T-cell (primary cell): ENCODE measurements around the gene FBXW11. TPM values are rescaled to one million over a fixed set of nuclear protein-coding genes. Genes with fewer than 3 reads are reported as not detected.

ENCODE experiments used
- ATAC-seq, 4 experiments: fragments of 200-7000 bp in 3 of 4; fragments of 150-1000 bp in 1 of 4; cut with Tn5 transposase; replicated peaks in 1 of 4; 1 replicate in 3 of 4; 2 replicates in 1 of 4; pipeline ENCODE4 v1.10.0; 2021; ENCODE audit warnings: moderate library complexity in 3 of 4, mild to moderate bottlenecking in 2 of 4, moderate number of reproducible peaks in 1 of 4
- CTCF ChIA-PET, 2 donors: fragments of 300-600 bp; sonication (Branson Sonifier 250); formaldehyde crosslinking; loops; one replicate each; lab custom pipeline; 2022; ENCODE audit warnings: antibody characterized with exemption in 2 of 2; lab: Charles Lee
- POLR2A ChIA-PET, 2 donors: fragments of 300-600 bp; sonication (Branson Sonifier 250); formaldehyde crosslinking; loops; one replicate each; lab custom pipeline; 2022; ENCODE audit warnings: antibody characterized with exemption in 2 of 2; lab: Charles Lee
- DNase-seq, 35 experiments: peaks; one replicate each; pipeline versions ENCODE4 v3.0.0 to v3.0.0-alpha.2; 2013 to 2023
- H3K27ac ChIP-seq: one replicate; pipeline ENCODE4 v1.5.1; 2013; ENCODE audit warnings: low read length
- H3K27me3 ChIP-seq, 2 experiments: replicated peaks in 1 of 2; 1 replicate in 1 of 2; 2 replicates in 1 of 2; pipeline versions ENCODE4 v1.6.1 to v1.7.0; 2013; ENCODE audit warnings: low read length in 1 of 2, mixed read lengths in 1 of 2; ENCODE audit not compliant: control insufficient read depth in 2 of 2, insufficient read depth in 2 of 2; ENCODE audit errors: extremely low read depth in 1 of 2
- H3K36me3 ChIP-seq, 2 donors: 1 replicate in 1 of 2; 2 replicates in 1 of 2; pipeline versions ENCODE4 v1.6.1 to v1.7.0; 2013; ENCODE audit warnings: low read length in 1 of 2; ENCODE audit not compliant: control insufficient read depth in 2 of 2, insufficient read depth in 1 of 2; ENCODE audit errors: extremely low read depth in 1 of 2
- H3K4me1 ChIP-seq, 2 experiments: 1 replicate in 1 of 2; 2 replicates in 1 of 2; pipeline versions ENCODE4 v1.6.1 to v1.7.0; 2013; ENCODE audit warnings: low read length in 2 of 2, mixed read lengths in 1 of 2; ENCODE audit not compliant: insufficient read depth in 2 of 2, control insufficient read depth in 1 of 2; ENCODE audit errors: extremely low read depth in 1 of 2
- H3K4me3 ChIP-seq, 2 donors: 1 replicate in 1 of 2; 2 replicates in 1 of 2; pipeline versions ENCODE4 v1.5.1 to v1.7.0; 2013; ENCODE audit warnings: mild to moderate bottlenecking in 2 of 2, low read length in 1 of 2, moderate library complexity in 1 of 2; ENCODE audit not compliant: control insufficient read depth in 1 of 2; ENCODE audit errors: extremely low read depth in 1 of 2
- H3K9me3 ChIP-seq: 2 replicates; pipeline ENCODE4 v1.7.0; 2013
- H3K27ac Mint-ChIP-seq, 2 donors: one replicate each; pipeline ENCODE4 v1.8.0; 2020 to 2021; ENCODE audit warnings: mild to moderate bottlenecking in 2 of 2, mixed read lengths in 2 of 2
- H3K27me3 Mint-ChIP-seq, 2 donors: one replicate each; pipeline ENCODE4 v1.8.0; 2021 to 2022; ENCODE audit warnings: mixed read lengths in 2 of 2
- H3K36me3 Mint-ChIP-seq: one replicate; pipeline ENCODE4 v1.8.0; 2021; ENCODE audit warnings: mixed read lengths
- H3K4me1 Mint-ChIP-seq, 3 donors: one replicate each; pipeline ENCODE4 v1.8.0; 2020 to 2022; ENCODE audit warnings: mixed read lengths in 3 of 3, mild to moderate bottlenecking in 1 of 3
- H3K4me3 Mint-ChIP-seq, 3 donors: one replicate each; pipeline ENCODE4 v1.8.0; 2020 to 2022; ENCODE audit warnings: mild to moderate bottlenecking in 3 of 3, mixed read lengths in 3 of 3, moderate library complexity in 3 of 3
- H3K9me3 Mint-ChIP-seq, 3 donors: one replicate each; pipeline ENCODE4 v1.8.0; 2020 to 2022; ENCODE audit warnings: mixed read lengths in 3 of 3
- WGBS: methylation state at CpG from one replicate; pipeline ENCODE4 v1.1.5; 2013; ENCODE audit warnings: missing lambda C conversion rate; ENCODE audit not compliant: insufficient coverage; 5-methylcytosine and 5-hydroxymethylcytosine counted together
- total RNA-seq, 35 experiments: library from RNA in 6 of 35; stranded (reverse) in 6 of 35; fragments of 120-200 nt in 1 of 35; gene quantifications; one replicate each; pipeline versions ENCODE4 v1.2.1 to v1.2.4 and lab custom pipeline; 2013 to 2026

Gene FBXW11
- total RNA-seq, 5 donors from 2014 or later (not counting 1 experiment from before 2014, with no cell fraction given) = 33.4 to 36.6 (median 34.2) TPM

DNA sequence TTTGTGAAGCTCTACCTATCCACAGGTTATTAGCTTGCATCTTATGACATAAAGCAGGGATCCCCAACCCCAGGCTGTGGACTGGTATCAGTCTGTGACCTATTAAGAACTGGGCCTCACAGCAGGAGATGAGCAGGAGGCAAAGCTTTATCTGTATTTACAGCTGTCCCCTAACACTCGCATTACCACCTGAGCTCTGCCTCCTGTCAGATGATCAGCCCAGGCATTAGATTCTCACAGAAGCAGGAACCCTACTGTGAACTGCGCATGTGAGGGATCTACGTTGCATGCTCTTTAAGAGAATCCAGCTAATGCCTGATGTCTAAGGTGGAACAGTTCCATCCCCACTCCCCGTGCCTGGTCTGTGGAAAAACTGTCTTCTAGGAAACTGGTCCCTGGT is 19.7 kb downstream of the FBXW11 start:
- Histone ChIP-seq H3K9me3 (no peaks in the 10 kb centered on the region), H3K27ac (no peak overlapping the region), H3K27me3 (no peaks in the 10 kb centered on the region), H3K36me3 (peaks cover 7% of the 10 kb centered on the region in 2 donors), H3K4me3 (no peak overlapping the region), H3K4me1 (peaks cover 0 to 15% of the 10 kb centered on the region in 2 experiments)
- CTCF ChIA-PET = interaction anchor here in 1 of 2 donors (1.0 to 1.5 kb wide), 2 partner anchors 20 to 75 kb away, joined by 3 to 4 read pairs; no protein-coding TSS in a partner anchor
- peak overlapping the region in 1 of 3 donors; percentile 16 for H3K4me3 Mint-ChIP-seq
- WGBS = 97% methylated on average over 3 of the region's 4 CpGs
- ATAC-seq = no peak
- peaks cover 49% of the 10 kb centered on the region for H3K36me3 Mint-ChIP-seq
- no peak overlapping the region for H3K27ac Mint-ChIP-seq
- no peak for DNase-seq
- H3K9me3 Mint-ChIP-seq = peaks cover 0 to 1% (median 0%) of the 10 kb centered on the region in 3 donors
- POLR2A ChIA-PET = no interaction called here
- H3K4me1 Mint-ChIP-seq = peaks cover 62 to 67% (median 65%) of the 10 kb centered on the region in 3 donors
- H3K27me3 Mint-ChIP-seq = no peaks in the 10 kb centered on the region

DNA sequence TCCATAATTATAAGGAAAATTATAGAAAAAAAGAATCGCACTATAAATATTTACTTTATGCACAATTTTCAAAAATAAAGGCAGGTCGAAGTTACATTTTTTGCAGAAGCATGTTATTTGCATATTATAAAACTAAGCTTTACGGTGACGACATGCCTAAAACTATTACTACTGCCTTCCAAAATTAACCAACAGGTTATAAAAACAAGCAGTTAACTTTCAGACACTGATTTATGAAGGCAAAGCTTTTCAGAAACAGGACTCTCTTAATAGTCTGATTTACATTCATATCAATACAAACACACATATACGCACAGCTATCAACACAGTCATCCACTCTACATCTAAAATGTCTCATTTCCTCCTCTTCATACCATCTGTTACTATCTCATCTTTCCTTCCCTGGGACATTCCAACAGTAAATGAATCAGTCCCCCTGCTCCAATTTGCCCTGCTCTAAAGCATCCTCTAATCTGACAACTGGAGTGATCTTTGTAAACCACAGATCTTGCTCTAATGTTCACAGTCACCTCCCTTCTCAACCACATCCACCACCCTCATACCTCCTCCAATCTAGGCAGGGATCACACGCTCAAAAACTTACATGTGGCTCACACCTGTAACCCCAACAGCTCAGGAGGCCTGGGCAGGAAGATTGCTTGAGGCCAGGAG is 21.6 kb downstream of the FBXW11 start:
- Histone ChIP-seq H3K36me3 (peaks cover 3 to 7% of the 10 kb centered on the region in 2 donors), H3K9me3 (peaks cover 2% of the 10 kb centered on the region), H3K4me1 (peaks cover 0 to 15% of the 10 kb centered on the region in 2 experiments), H3K27ac (no peak overlapping the region), H3K27me3 (no peaks in the 10 kb centered on the region), H3K4me3 (no peak overlapping the region)
- Mint-ChIP-seq H3K27ac (peak overlapping the region; percentile 2 to 13), H3K4me1 (peaks cover 53 to 55% (median 55%) of the 10 kb centered on the region in 3 donors), H3K36me3 (peaks cover 49% of the 10 kb centered on the region), H3K27me3 (no peaks in the 10 kb centered on the region), H3K9me3 (peaks cover 0 to 12% (median 4%) of the 10 kb centered on the region in 3 donors), H3K4me3 (peak overlapping the region in 1 of 3 donors; percentile 35)
- WGBS = 52% methylated on average over 4 of the region's 6 CpGs
- ChIA-PET POLR2A (interaction anchor here in 1 of 2 donors (1.2 to 1.3 kb wide), 2 partner anchors 13 to 22 kb away, joined by 3 to 6 read pairs; partner anchors contain the start of gene FBXW11), CTCF (interaction anchor here in 1 of 2 donors (1.0 to 1.6 kb wide), 3 partner anchors 16 to 73 kb away, joined by 3 to 4 read pairs (median 3); partner anchors contain the start of gene FBXW11)
- peak; percentile 50 to 97 (median 75) for ATAC-seq
- peak in 32 of 35 experiments; percentile 5 to 69 (median 34) for DNase-seq

DNA sequence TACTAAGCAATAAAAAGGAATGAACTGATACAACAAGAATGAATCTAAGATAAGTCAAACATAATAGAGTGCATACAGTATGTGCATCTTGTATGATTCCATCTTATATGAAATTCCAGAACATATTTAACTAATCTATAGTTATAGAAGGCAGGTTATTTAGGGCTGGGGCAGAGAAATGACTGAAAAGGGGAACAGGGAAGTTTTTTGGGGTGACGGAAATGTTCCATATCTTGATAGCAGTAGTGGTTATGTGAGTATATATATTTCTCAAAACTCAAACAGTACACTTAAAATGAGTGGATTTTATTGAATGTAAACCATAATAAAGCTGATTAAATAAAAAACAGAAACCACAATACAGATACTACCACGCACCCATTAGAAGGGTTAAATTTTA is 24.6 kb downstream of the FBXW11 start:
- Histone ChIP-seq H3K36me3 (peaks cover 3 to 4% of the 10 kb centered on the region in 2 donors), H3K27ac (no peak overlapping the region), H3K4me3 (no peak overlapping the region), H3K4me1 (peaks cover 0 to 23% of the 10 kb centered on the region in 2 experiments), H3K27me3 (no peaks in the 10 kb centered on the region), H3K9me3 (peaks cover 6% of the 10 kb centered on the region)
- DNase-seq = no peak
- no CpG with 5 or more reads among the region's 2 CpGs for WGBS
- Mint-ChIP-seq H3K4me3 (no peak overlapping the region), H3K4me1 (peaks cover 50 to 56% (median 50%) of the 10 kb centered on the region in 3 donors), H3K27me3 (no peaks in the 10 kb centered on the region), H3K9me3 (peaks cover 0 to 21% (median 6%) of the 10 kb centered on the region in 3 donors), H3K27ac (no peak overlapping the region), H3K36me3 (peaks cover 52% of the 10 kb centered on the region)
- ATAC-seq = no peak
- CTCF ChIA-PET = no interaction called here
- POLR2A ChIA-PET = no interaction called here

DNA sequence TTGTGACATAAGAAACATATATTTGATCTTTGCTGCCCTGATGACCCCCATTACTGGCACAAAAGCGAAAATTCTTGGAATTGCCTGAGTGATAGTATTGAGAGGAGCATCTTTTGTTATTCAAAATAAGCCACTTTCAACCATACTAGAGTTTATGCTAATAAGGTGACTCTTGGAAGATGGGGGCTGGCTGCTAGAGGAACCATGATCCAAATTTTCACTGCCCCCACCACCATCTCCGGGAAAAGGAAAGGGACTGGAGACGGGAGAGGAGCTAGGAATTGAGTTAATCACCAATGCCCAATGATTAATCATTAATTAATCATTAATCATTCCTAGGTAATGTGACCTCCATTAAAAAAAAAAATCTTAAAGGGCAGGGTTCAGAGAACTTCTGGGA is 25.6 kb downstream of the FBXW11 start:
- H3K4me1 Mint-ChIP-seq = peaks cover 57 to 63% (median 58%) of the 10 kb centered on the region in 3 donors
- H3K27me3 ChIP-seq = no peaks in the 10 kb centered on the region
- ChIA-PET POLR2A (interaction anchor here (0.6 kb wide), 2 partner anchors 51 to 910 kb away, joined by 4 to 6 read pairs; no protein-coding TSS in a partner anchor), CTCF (interaction anchor here (0.5 to 0.6 kb wide), 2 partner anchors 25 to 586 kb away, joined by 3 read pairs; no protein-coding TSS in a partner anchor)
- DNase-seq (no peak), ATAC-seq (no peak)
- no peak overlapping the region for H3K27ac Mint-ChIP-seq
- no peaks in the 10 kb centered on the region for H3K27me3 Mint-ChIP-seq
- H3K4me3 ChIP-seq = no peak overlapping the region
- peaks cover 56% of the 10 kb centered on the region for H3K36me3 Mint-ChIP-seq
- peaks cover 3 to 24% of the 10 kb centered on the region in 2 experiments for H3K4me1 ChIP-seq
- no peak overlapping the region for H3K4me3 Mint-ChIP-seq
- H3K36me3 ChIP-seq = peaks cover 0 to 3% of the 10 kb centered on the region in 2 donors
- peaks cover 0 to 21% (median 6%) of the 10 kb centered on the region in 3 donors for H3K9me3 Mint-ChIP-seq
- peaks cover 6% of the 10 kb centered on the region for H3K9me3 ChIP-seq
- H3K27ac ChIP-seq = no peak overlapping the region
- WGBS = no CpG with 5 or more reads among the region's 3 CpGs

DNA sequence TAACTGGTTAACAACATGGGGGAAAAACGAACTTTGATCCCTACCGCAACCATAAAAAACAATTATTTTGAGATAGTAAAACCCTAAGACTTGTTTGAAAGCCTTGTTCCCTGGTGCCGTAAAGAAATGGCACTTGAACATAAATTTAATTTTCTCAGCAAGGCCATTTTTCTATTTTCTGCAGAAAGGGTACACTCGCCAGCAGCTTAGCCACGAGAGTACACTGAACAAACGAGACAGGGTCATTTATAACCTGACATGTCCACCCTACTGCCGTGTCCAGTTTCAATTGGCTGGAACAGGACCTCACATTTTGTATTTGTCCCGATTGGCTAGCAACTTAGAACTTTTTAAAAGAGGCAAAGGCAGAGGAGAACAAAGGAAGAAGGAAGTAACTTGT is 26.8 kb downstream of the FBXW11 start:
- H3K4me1 ChIP-seq = peaks cover 3 to 16% of the 10 kb centered on the region in 2 experiments
- no peak overlapping the region for H3K4me3 ChIP-seq
- Mint-ChIP-seq H3K4me1 (peaks cover 61 to 69% (median 63%) of the 10 kb centered on the region in 3 donors), H3K27ac (no peak overlapping the region), H3K36me3 (peaks cover 55% of the 10 kb centered on the region), H3K27me3 (no peaks in the 10 kb centered on the region), H3K4me3 (no peak overlapping the region), H3K9me3 (peaks cover 0 to 21% (median 6%) of the 10 kb centered on the region in 3 donors)
- no peaks in the 10 kb centered on the region for H3K27me3 ChIP-seq
- CTCF ChIA-PET = no interaction called here
- WGBS = 94% methylated on average over 3 of the region's 8 CpGs
- no peak for ATAC-seq
- peaks cover 0 to 3% of the 10 kb centered on the region in 2 donors for H3K36me3 ChIP-seq
- DNase-seq = no peak
- H3K27ac ChIP-seq = no peak overlapping the region
- peaks cover 6% of the 10 kb centered on the region for H3K9me3 ChIP-seq
- POLR2A ChIA-PET = no interaction called here

DNA sequence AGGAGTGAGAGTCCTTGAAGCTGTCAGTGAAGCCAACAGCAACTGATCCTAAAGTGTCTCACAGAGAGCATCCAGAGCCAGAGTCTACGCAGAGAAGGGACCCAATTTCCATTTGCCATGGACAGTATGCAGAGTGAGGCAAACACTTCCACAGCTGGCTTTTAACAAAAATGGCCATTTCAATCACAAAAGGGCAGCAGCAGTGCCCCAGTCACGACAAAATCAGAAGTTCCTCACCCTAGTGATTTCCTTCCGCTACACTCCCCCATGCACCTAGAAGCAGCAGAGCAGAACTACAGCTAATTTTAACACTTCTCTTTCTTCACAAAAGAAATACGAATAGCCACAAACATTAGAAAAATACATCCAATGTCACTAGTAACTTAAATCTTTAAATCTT is 27.9 kb downstream of the FBXW11 start:
- Mint-ChIP-seq H3K4me3 (no peak overlapping the region), H3K9me3 (peaks cover 0 to 21% (median 6%) of the 10 kb centered on the region in 3 donors), H3K36me3 (peaks cover 49% of the 10 kb centered on the region), H3K27me3 (no peaks in the 10 kb centered on the region), H3K4me1 (peaks cover 57 to 65% (median 57%) of the 10 kb centered on the region in 3 donors), H3K27ac (peak overlapping the region in 1 of 2 donors; percentile 28)
- H3K4me3 ChIP-seq = no peak overlapping the region
- ChIA-PET POLR2A (no interaction called here), CTCF (no interaction called here)
- peaks cover 6% of the 10 kb centered on the region for H3K9me3 ChIP-seq
- no peak overlapping the region for H3K27ac ChIP-seq
- H3K27me3 ChIP-seq = no peaks in the 10 kb centered on the region
- peaks cover 0 to 3% of the 10 kb centered on the region in 2 donors for H3K36me3 ChIP-seq
- DNase-seq (no peak), ATAC-seq (no peak)
- H3K4me1 ChIP-seq = peaks cover 3 to 16% of the 10 kb centered on the region in 2 experiments
- WGBS = 73% methylated on average over 3 of the region's 4 CpGs
